ENCODE results near the gene FSTL3.

Gene FSTL3

DNA sequence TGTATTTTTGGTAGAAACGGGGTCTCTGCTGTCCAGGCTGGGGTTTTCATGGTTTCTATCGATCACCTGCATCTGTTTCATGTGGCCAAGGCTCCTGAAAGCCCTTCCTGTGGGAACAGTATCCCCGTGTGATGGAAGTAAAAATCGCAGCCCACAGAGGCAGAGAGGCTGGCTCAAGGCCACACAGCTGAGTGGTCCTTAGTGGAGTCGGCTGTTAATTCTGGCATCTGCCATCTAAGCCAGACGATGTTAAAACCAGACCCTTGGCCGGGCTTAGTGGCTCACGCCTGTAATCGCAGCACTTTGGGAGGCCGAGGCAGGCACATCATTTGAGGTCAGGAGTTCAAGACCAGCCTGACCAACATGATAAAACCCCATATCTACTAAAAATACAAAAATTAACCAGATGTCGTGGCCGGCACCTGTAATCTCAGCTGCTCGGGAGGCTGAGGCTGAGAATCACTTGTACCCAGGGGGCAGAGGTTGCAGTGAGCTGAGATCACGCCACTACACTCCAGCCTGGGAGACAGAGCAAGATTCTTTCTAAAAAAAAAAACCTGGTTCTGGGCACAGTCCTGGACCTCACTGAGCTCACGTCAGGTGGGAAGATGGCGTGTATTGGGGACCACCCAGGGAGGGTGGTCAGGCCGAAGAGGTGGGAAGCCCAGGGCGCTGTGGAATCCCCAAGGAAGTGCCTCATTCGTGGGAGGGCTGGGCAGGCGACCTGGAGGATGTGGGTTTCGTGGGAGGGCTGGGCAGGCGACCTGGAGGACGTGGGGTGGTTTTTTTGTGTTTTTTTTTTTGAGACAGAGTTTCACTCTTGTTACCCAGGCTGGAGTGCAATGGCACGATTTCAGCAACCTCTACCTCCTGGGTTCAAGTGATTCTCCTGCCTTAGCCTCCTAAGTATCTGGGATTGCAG is 56.2 kb downstream of the FSTL3 start:
- in situ Hi-C loops (cut with HindIII; ENCODE audit: low sequenced_read_pairs): no loop called here
